Suppressor macrophage (primary cell): Measurements from ENCODE around the gene BRAF.
A peak's percentile ranks its signal among the peaks of the same experiment; 100 is the strongest.
"Not testable (repeated sequence)": the region's sequence is repeated elsewhere in the genome, so short reads cannot be mapped to it uniquely, and the experiment has no call there.

Experiments
- DNase-seq, 4 experiments: peaks; one replicate each; pipeline ENCODE4 v3.0.0-alpha.2; 2020 to 2022

The BRAF gene

GRCh38 chr7:140704205-140704604 is 220.5 kb downstream of the BRAF start:
- DNase-seq: no peak

GRCh38 chr7:140702774-140703173 is 222.0 kb downstream of the BRAF start:
- no peak for DNase-seq

GRCh38 chr7:140698477-140698876 is 226.3 kb downstream of the BRAF start:
- DNase-seq: no peak

- DNase-seq: no peak
Measured at GRCh38 chr7:140697447-140698143, 227.1 kb downstream of the BRAF start.

- peak; percentile 71 to 87 (median 80) for DNase-seq
Measured at GRCh38 chr7:140696680-140697446, 227.9 kb downstream of the BRAF start, which contains the start of gene NDUFB2. Gene NDUFB2, plus strand, starts transcription at chr7:140696708. Its CDS starts 37 bp downstream, at chr7:140696745.

- peak; percentile 93 to 98 (median 96) for DNase-seq
Measured at GRCh38 chr7:140696024-140696679, 228.6 kb downstream of the BRAF start.

- no peak for DNase-seq
Measured at GRCh38 chr7:140695381-140695780, 229.3 kb downstream of the BRAF start.

- DNase-seq: no peak
Measured at GRCh38 chr7:140694592-140694991, 230.1 kb downstream of the BRAF start.

- not testable (repeated sequence) for DNase-seq
Measured at GRCh38 chr7:140693849-140694248, 230.9 kb downstream of the BRAF start.

- DNase-seq: no peak
Measured at GRCh38 chr7:140691376-140692045, 233.2 kb downstream of the BRAF start.

- no peak for DNase-seq
Measured at GRCh38 chr7:140689199-140690152, 235.3 kb downstream of the BRAF start.

- no peak for DNase-seq
Measured at GRCh38 chr7:140688341-140688740, 236.4 kb downstream of the BRAF start.

- no peak for DNase-seq
Measured at GRCh38 chr7:140686921-140687320, 237.8 kb downstream of the BRAF start.

- DNase-seq: no peak
Measured at GRCh38 chr7:140685407-140686087, 239.2 kb downstream of the BRAF start.

GRCh38 chr7:140684066-140684950 is 240.4 kb downstream of the BRAF start:
- DNase-seq: no peak

- no peak for DNase-seq
Measured at GRCh38 chr7:140683657-140684056, 241.1 kb downstream of the BRAF start.

- no peak for DNase-seq
Measured at GRCh38 chr7:140681766-140682165, 243.0 kb downstream of the BRAF start.

GRCh38 chr7:140680886-140681285 is 243.8 kb downstream of the BRAF start:
- DNase-seq: no peak

- DNase-seq: no peak
Measured at GRCh38 chr7:140679186-140679585, 245.5 kb downstream of the BRAF start.

- DNase-seq: no peak
Measured at GRCh38 chr7:140678816-140679130, 246.0 kb downstream of the BRAF start.
